Vagina (tissue), 2 donors: ENCODE measurements around the gene KRT84. TPM values are rescaled to one million over a fixed set of nuclear protein-coding genes. Genes with fewer than 3 reads are reported as not detected.

Experiments
- DNase-seq, 2 donors: peaks; one replicate each; pipeline ENCODE4 v3.0.0-alpha.2; 2017; ENCODE audit errors: extremely low spot score in 2 of 2
- H3K27ac ChIP-seq: fragments of 200-600 bp; sonication (generic); one replicate; pipeline ENCODE4 v1.5.1; 2019
- H3K27me3 ChIP-seq: fragments of 200-600 bp; sonication (generic); one replicate; pipeline ENCODE4 v1.5.1; 2019
- H3K36me3 ChIP-seq, 2 donors: fragments of 200-600 bp; sonication (generic); one replicate each; pipeline ENCODE4 v1.5.1; 2017 to 2019
- H3K4me1 ChIP-seq: fragments of 200-600 bp; sonication (generic); one replicate; pipeline ENCODE4 v1.5.1; 2019
- H3K4me3 ChIP-seq, 2 donors: fragments of 200-600 bp; sonication (generic); 1 replicate in 1 of 2; 2 replicates in 1 of 2; pipeline ENCODE4 v1.5.1; 2016 to 2019
- H3K9me3 ChIP-seq: fragments of 200-600 bp; sonication (generic); one replicate; pipeline ENCODE4 v1.5.1; 2019
- CTCF ChIP-seq, 3 experiments: fragments of 450-650 bp in 2 of 3; fragments of 200-600 bp in 1 of 3; sonication (generic) in 1 of 3; IDR thresholded peaks; one replicate each; pipeline ENCODE4 v1.5.1; 2017 to 2019; ENCODE audit warnings: antibody characterized with exemption in 3 of 3, mild to moderate bottlenecking in 2 of 3, moderate library complexity in 2 of 3
- POLR2A ChIP-seq, 2 donors: fragments of 450-650 bp; IDR thresholded peaks; one replicate each; pipeline ENCODE4 v1.6.1; 2017; ENCODE audit warnings: antibody characterized with exemption in 2 of 2, mild to moderate bottlenecking in 2 of 2, moderate library complexity in 2 of 2
- POLR2AphosphoS5 ChIP-seq, 2 donors: sonication (generic); formaldehyde crosslinking; IDR thresholded peaks; one replicate each; pipeline ENCODE4 v1.9.0; 2017; ENCODE audit warnings: antibody characterized with exemption in 2 of 2, mild to moderate bottlenecking in 2 of 2, low read depth in 1 of 2; ENCODE audit not compliant: insufficient read depth in 1 of 2
- intact Hi-C: fragments of 100-400 bp; cut with DNase I; formaldehyde crosslinking; loops from one replicate; pipeline ENCODE4 v1.15.1; 2023
- total RNA-seq: library from RNA; depleted of rRNA; stranded (reverse); fragments of >200 nt; gene quantifications from one replicate; pipeline ENCODE4 v1.2.3, GENCODE V29; 2016

The KRT84 gene
- total RNA-seq, 1 donor from 2014 or later = not detected

GRCh38 chr12:52394836-52395405, 9.5 kb upstream of the KRT84 start:
- intact Hi-C loops = no loop called here

DNA sequence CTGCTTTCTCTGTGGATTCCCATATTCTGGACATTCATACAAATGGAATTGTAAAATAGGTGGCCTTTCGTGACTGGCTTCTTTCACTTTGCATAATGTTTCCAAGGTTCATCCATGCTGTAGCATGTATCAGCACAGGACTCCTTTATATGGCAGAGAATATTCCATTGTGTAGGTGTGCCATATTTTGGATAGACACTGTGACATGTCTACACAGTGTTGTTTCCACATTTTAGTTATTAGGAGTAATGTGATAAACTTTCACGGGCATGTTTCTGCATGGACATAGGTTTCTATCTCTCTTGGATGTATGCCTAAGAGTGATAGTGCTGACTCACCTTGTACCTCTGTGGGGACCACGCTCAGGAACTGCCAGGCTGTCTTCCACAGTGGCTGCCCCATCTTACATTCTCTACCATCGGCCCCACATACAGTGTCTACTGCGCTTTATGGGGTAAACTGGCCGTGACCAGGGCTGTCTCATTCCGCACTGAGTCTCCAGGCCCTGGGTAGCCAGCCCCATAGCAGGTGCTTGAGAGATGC, 7.1 kb upstream of the KRT84 start:
- Histone ChIP-seq H3K4me1 (peaks cover 45% of the 10 kb centered on the region), H3K27me3 (no peaks in the 10 kb centered on the region), H3K27ac (no peak overlapping the region), H3K9me3 (no peaks in the 10 kb centered on the region), H3K36me3 (no peaks in the 10 kb centered on the region), H3K4me3 (no peak overlapping the region)
- DNase-seq = no peak
- TF ChIP-seq CTCF (IDR thresholded peaks at IDR 0.05) = no peak
- TF ChIP-seq POLR2A (IDR thresholded peaks at IDR 0.05) = no peak
- TF ChIP-seq POLR2AphosphoS5 (IDR thresholded peaks at IDR 0.05; ENCODE audit: insufficient read depth in 1 of 2, low read depth in 1 of 2) = no peak
- intact Hi-C loops = no loop called here

More at GRCh38 chr12:52394836-52395405, 9.5 kb upstream of the KRT84 start:
- Histone ChIP-seq H3K27me3 (no peaks in the 10 kb centered on the region), H3K9me3 (no peaks in the 10 kb centered on the region), H3K4me1 (peaks cover 35% of the 10 kb centered on the region), H3K4me3 (no peak overlapping the region), H3K27ac (no peak overlapping the region), H3K36me3 (no peaks in the 10 kb centered on the region)
- TF ChIP-seq CTCF (IDR thresholded peaks at IDR 0.05) (no peak), POLR2AphosphoS5 (IDR thresholded peaks at IDR 0.05; ENCODE audit: insufficient read depth in 1 of 2, low read depth in 1 of 2) (no peak), POLR2A (IDR thresholded peaks at IDR 0.05) (no peak)
- no peak for DNase-seq

- Histone ChIP-seq H3K27ac (no peak overlapping the region), H3K27me3 (no peaks in the 10 kb centered on the region), H3K36me3 (no peaks in the 10 kb centered on the region), H3K4me3 (no peak overlapping the region), H3K9me3 (no peaks in the 10 kb centered on the region), H3K4me1 (peaks cover 45% of the 10 kb centered on the region)
- TF ChIP-seq POLR2AphosphoS5 (IDR thresholded peaks at IDR 0.05; ENCODE audit: insufficient read depth in 1 of 2, low read depth in 1 of 2) = no peak
- no peak for TF ChIP-seq POLR2A (IDR thresholded peaks at IDR 0.05)
- TF ChIP-seq CTCF (IDR thresholded peaks at IDR 0.05) = no peak
- DNase-seq = no peak
- intact Hi-C loops = no loop called here
These were observed 6.2 kb upstream of the KRT84 start for GRCh38 chr12:52391618-52392002.

DNA sequence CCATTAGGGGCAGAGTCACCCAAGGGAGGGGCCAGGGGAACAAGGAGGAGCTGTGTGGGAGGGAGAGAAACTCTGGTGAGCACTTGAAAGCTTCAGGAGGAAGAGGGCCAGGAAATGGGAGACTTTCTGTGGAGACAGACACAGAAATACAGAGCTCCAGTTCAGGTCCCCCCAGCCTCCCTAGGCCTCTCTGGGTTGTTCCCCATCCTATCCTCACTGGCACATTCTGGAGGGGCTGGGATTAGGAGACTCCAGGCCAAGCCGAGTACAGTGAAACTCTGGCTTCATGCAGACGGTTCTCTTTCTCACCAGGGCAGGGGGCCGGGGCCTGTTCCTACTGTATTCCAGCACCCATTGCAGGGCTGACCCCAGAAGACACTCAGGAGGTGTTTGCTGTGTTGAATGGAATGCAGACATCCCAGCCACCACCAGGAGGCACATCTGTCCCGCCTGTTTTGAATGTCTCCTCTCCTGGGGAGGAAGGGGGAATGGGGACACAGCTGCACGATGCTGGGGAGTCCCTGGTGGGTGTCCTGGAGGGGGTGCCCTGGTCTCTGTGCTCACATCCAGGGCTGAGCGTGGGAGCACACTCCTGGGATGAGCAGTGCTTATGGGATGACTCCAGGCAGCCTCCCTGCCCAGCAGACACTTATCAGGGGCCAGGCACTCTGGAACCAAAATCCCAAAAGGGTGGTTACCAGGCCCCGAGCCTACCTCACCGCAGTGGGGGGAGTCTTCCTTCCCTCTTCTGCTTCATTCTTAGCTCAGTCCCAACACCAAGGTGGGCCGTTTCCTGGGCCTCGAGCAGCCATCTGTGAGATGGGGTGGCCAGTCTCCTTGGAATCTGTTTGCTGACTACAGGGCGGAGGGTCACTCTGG, 5.5 kb upstream of the KRT84 start:
- no peak overlapping the region for H3K4me3 ChIP-seq
- DNase-seq = no peak
- intact Hi-C loops = no loop called here

More for the DNA sequence above, 5.5 kb upstream of the KRT84 start:
- no peaks in the 10 kb centered on the region for H3K9me3 ChIP-seq
- H3K27ac ChIP-seq = no peak overlapping the region
- H3K4me1 ChIP-seq = peaks cover 38% of the 10 kb centered on the region
- no peaks in the 10 kb centered on the region for H3K36me3 ChIP-seq
- TF ChIP-seq CTCF (IDR thresholded peaks at IDR 0.05) (peak in 2 of 3 experiments; percentile 7 to 64), POLR2A (IDR thresholded peaks at IDR 0.05) (no peak), POLR2AphosphoS5 (IDR thresholded peaks at IDR 0.05; ENCODE audit: insufficient read depth in 1 of 2, low read depth in 1 of 2) (no peak)
- H3K27me3 ChIP-seq = no peaks in the 10 kb centered on the region
